B cell (primary cell): ENCODE data around the gene CALM3. TPM values are rescaled to one million over a fixed set of nuclear protein-coding genes. Genes with fewer than 3 reads are reported as not detected.

Experiments
- ATAC-seq: fragments of 200-7000 bp; cut with Tn5 transposase; one replicate; pipeline ENCODE4 v1.10.0; 2021; ENCODE audit warnings: low read depth, mild to moderate bottlenecking, moderate number of reproducible peaks, moderate library complexity
- CTCF ChIA-PET: fragments of 350-600 bp; sonication (Branson Sonifier 250); formaldehyde crosslinking; loops from one replicate; lab custom pipeline; 2021; ENCODE audit warnings: antibody characterized with exemption, inconsistent platforms; lab: Charles Lee
- POLR2A ChIA-PET: fragments of 350-600 bp; sonication (Branson Sonifier 250); formaldehyde crosslinking; loops from one replicate; lab custom pipeline; 2021; ENCODE audit warnings: antibody characterized with exemption; lab: Charles Lee
- DNase-seq: peaks from one replicate; pipeline ENCODE4 v3.0.0; 2013
- H2AFZ ChIP-seq: 2 replicates; pipeline ENCODE4 v1.6.1; 2012; ENCODE audit warnings: mild to moderate bottlenecking, low read depth, low read length; ENCODE audit not compliant: insufficient read depth, poor library complexity, severe bottlenecking
- H3K27ac ChIP-seq, 2 donors: 1 replicate in 1 of 2; 2 replicates in 1 of 2; pipeline ENCODE4 v1.5.1; 2012 to 2013; ENCODE audit warnings: low read length in 2 of 2, mild to moderate bottlenecking in 2 of 2, moderate library complexity in 1 of 2
- H3K27me3 ChIP-seq, 4 experiments: fragments of 200-600 bp in 1 of 4; sonication (generic) in 1 of 4; replicated peaks in 1 of 4; 1 replicate in 2 of 4; 2 replicates in 2 of 4; pipeline versions ENCODE4 v1.6.1 to v1.7.0; 2013 to 2016; ENCODE audit warnings: low read length in 3 of 4, mild to moderate bottlenecking in 2 of 4, mixed read lengths in 1 of 4, moderate library complexity in 1 of 4; ENCODE audit not compliant: insufficient read depth in 4 of 4, control insufficient read depth in 3 of 4; ENCODE audit errors: control extremely low read depth in 1 of 4
- H3K36me3 ChIP-seq, 2 experiments: replicated peaks in 1 of 2; 1 replicate in 1 of 2; 2 replicates in 1 of 2; pipeline versions ENCODE4 v1.6.1 to v1.7.1; 2013; ENCODE audit warnings: low read length in 1 of 2; ENCODE audit not compliant: insufficient read depth in 2 of 2, control insufficient read depth in 1 of 2; ENCODE audit errors: control extremely low read depth in 1 of 2, extremely low read depth in 1 of 2
- H3K4me1 ChIP-seq, 2 donors: fragments of 200-600 bp in 1 of 2; sonication (generic) in 1 of 2; 1 replicate in 1 of 2; 2 replicates in 1 of 2; pipeline versions ENCODE4 v1.5.1 to v1.6.1; 2013 to 2017; ENCODE audit warnings: low read length in 2 of 2; ENCODE audit not compliant: control insufficient read depth in 2 of 2, insufficient read depth in 2 of 2
- H3K4me2 ChIP-seq: replicated peaks from 2 replicates; pipeline ENCODE3; 2012; ENCODE audit warnings: mild to moderate bottlenecking, low read depth, low read length; ENCODE audit not compliant: poor library complexity, severe bottlenecking
- H3K4me3 ChIP-seq, 5 experiments: fragments of 200-600 bp in 1 of 5; sonication (generic) in 1 of 5; 1 replicate in 3 of 5; 2 replicates in 2 of 5; pipeline versions ENCODE4 v1.5.1 to v1.7.0; 2011 to 2016; ENCODE audit warnings: low read length in 4 of 5, mild to moderate bottlenecking in 4 of 5, low read depth in 2 of 5, control low read depth in 1 of 5, moderate library complexity in 1 of 5; ENCODE audit not compliant: insufficient read depth in 1 of 5; ENCODE audit errors: control extremely low read depth in 1 of 5, extremely low read depth in 1 of 5
- H3K79me2 ChIP-seq: fragments of 200-600 bp; sonication (generic); one replicate; pipeline ENCODE4 v1.6.0; 2016; ENCODE audit warnings: low read length; ENCODE audit not compliant: control insufficient read depth, insufficient read depth
- H3K9ac ChIP-seq: fragments of 200-600 bp; sonication (generic); 2 replicates; pipeline ENCODE4 v1.6.1; 2017; ENCODE audit warnings: mild to moderate bottlenecking, low read length, moderate library complexity
- H3K9me3 ChIP-seq, 3 donors: one replicate each; pipeline versions ENCODE4 v1.6.1 to v1.7.1; 2013; ENCODE audit warnings: low read length in 2 of 3; ENCODE audit not compliant: control insufficient read depth in 2 of 3, insufficient read depth in 1 of 3; ENCODE audit errors: control extremely low read depth in 1 of 3
- H4K20me1 ChIP-seq: 2 replicates; pipeline ENCODE4 v1.6.0; 2012; ENCODE audit warnings: mild to moderate bottlenecking, low read length; ENCODE audit not compliant: insufficient read depth, control insufficient read depth, poor library complexity, severe bottlenecking
- H3K27ac Mint-ChIP-seq: one replicate; pipeline ENCODE4 v1.8.0; 2021; ENCODE audit warnings: mixed read lengths
- H3K27me3 Mint-ChIP-seq: one replicate; pipeline ENCODE4 v1.8.0; 2021; ENCODE audit warnings: mixed read lengths
- H3K4me1 Mint-ChIP-seq: one replicate; pipeline ENCODE4 v1.8.0; 2021; ENCODE audit warnings: mixed read lengths
- H3K4me3 Mint-ChIP-seq: one replicate; pipeline ENCODE4 v1.8.0; 2021; ENCODE audit warnings: mixed read lengths
- H3K9me3 Mint-ChIP-seq: one replicate; pipeline ENCODE4 v1.8.0; 2022; ENCODE audit warnings: mixed read lengths; ENCODE audit not compliant: insufficient read depth
- EZH2 ChIP-seq: IDR thresholded peaks from 2 replicates; pipeline ENCODE4 v1.6.1; 2012; ENCODE audit warnings: borderline replicate concordance, low read depth, mild to moderate bottlenecking, moderate library complexity, low read length; ENCODE audit not compliant: insufficient read depth, poor library complexity, severe bottlenecking
- WGBS: methylation state at CpG from one replicate; pipeline ENCODE4 v1.1.5; 2013; ENCODE audit warnings: missing lambda C conversion rate; ENCODE audit not compliant: insufficient coverage; 5-methylcytosine and 5-hydroxymethylcytosine counted together
- intact Hi-C: fragments of 100-400 bp; cut with micrococcal nuclease; formaldehyde crosslinking; loops from one replicate; pipeline ENCODE4 v1.10.0; 2022
- polyA minus RNA-seq: library from RNA; depleted of rRNA, polyadenylated mRNA; stranded (reverse); fragments of >200 nt; gene quantifications from 2 replicates; pipeline ENCODE4 v1.2.3, GENCODE V29; 2012
- polyA plus RNA-seq: library from polyadenylated mRNA; depleted of rRNA; stranded (reverse); fragments of >200 nt; gene quantifications from 2 replicates; pipeline ENCODE4 v1.2.3, GENCODE V29; 2012
- total RNA-seq, 2 donors: library from RNA; stranded (reverse); fragments of 120-200 nt in 1 of 2; gene quantifications; 1 replicate in 1 of 2; 2 replicates in 1 of 2; pipeline versions ENCODE4 v1.2.3 to v1.2.4, GENCODE V29; 2013 to 2022
- TF ChIP-seq, protein P1 (sequence below): fragments of 200-600 bp; IDR thresholded peaks from one replicate; pipeline ENCODE4 v1.8.0; 2022; ENCODE audit warnings: antibody characterized with exemption, mild to moderate bottlenecking

Gene CALM3
- total RNA-seq (99.3 and 105 TPM in 2 replicates), polyA plus RNA-seq (99.0 and 151 TPM in 2 replicates), polyA minus RNA-seq (59.0 and 96.2 TPM in 2 replicates)
- total RNA-seq (2013), result 70.5 TPM

DNA sequence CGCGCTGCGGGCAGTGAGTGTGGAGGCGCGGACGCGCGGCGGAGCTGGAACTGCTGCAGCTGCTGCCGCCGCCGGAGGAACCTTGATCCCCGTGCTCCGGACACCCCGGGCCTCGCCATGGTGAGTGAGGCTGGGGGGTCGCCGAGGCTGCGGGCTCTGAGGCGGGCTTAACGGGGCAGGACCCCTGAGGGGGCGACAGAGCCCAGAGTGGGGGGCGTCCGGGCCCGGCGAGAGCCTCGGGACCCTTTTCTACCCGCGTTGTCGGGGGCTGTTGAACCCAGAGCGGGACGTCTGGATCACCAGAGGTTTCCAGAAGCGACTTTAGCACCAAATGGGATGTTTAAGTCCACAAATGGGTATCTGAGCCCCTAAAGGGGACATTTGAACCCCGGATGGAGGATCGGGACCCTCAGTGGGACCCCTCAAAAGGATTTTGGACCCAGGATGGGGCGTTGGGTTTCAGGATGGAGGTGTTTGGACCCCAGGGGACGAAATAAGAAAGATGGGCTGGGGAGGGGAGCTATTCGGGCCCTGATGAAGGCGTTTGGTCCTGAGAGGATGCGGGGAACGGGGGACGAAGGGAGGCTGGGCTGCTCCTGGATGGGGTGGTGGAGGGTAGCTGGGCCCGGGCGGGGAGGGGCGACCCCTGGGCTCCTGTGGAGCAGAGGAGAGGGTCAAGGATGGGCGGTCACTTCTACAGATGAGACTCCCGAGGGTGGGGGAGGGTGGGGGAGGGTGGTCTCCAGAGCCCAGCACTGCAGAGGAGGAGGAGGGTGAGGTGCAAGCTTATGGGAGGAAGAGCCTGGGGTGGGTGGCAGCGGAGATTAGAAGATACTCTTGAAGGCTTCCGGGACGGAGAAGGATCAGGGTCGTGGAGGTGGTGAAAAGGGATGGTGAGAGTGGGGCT, at the start of gene CALM3:
Gene CALM3 (plus strand): TSS at position 13 of the 907 bp plus-strand sequence. CDS start 105 bp downstream, at position 118.
- peak within 1 kb of the TSS; percentile 100 for H3K27ac Mint-ChIP-seq
- intact Hi-C loops, result loop anchor here (2.0 to 5.0 kb wide), 7 partner anchors 13 to 1761 kb away; partner anchors contain the start of genes AP2S1, FKRP, STRN4 and SYNGR4
- H3K27me3 Mint-ChIP-seq, result no peaks in the 10 kb centered on the region
- peak within 1 kb of the TSS; percentile 96 to 100 (median 99) for H3K4me3 ChIP-seq
- WGBS, result under 1% methylated on average over 49 of the region's 51 CpGs
- H3K27me3 ChIP-seq, result no peaks in the 10 kb centered on the region
- peaks cover 51% of the 10 kb centered on the region for H4K20me1 ChIP-seq
- H3K79me2 ChIP-seq, result peaks cover 34% of the 10 kb centered on the region
- no peak for ATAC-seq
- peak within 1 kb of the TSS; percentile 91 for H2AFZ ChIP-seq
- peak within 1 kb of the TSS; percentile 91 for H3K9ac ChIP-seq
- H3K9me3 ChIP-seq, result peaks cover 1 to 13% (median 12%) of the 10 kb centered on the region in 3 donors
- TF ChIP-seq, protein P1, sequence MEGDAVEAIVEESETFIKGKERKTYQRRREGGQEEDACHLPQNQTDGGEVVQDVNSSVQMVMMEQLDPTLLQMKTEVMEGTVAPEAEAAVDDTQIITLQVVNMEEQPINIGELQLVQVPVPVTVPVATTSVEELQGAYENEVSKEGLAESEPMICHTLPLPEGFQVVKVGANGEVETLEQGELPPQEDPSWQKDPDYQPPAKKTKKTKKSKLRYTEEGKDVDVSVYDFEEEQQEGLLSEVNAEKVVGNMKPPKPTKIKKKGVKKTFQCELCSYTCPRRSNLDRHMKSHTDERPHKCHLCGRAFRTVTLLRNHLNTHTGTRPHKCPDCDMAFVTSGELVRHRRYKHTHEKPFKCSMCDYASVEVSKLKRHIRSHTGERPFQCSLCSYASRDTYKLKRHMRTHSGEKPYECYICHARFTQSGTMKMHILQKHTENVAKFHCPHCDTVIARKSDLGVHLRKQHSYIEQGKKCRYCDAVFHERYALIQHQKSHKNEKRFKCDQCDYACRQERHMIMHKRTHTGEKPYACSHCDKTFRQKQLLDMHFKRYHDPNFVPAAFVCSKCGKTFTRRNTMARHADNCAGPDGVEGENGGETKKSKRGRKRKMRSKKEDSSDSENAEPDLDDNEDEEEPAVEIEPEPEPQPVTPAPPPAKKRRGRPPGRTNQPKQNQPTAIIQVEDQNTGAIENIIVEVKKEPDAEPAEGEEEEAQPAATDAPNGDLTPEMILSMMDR, result no peak
- no peak for TF ChIP-seq EZH2
- H3K9me3 Mint-ChIP-seq, result peaks cover 8% of the 10 kb centered on the region
- ChIA-PET POLR2A (interaction anchor here (0.5 to 2.6 kb wide), 16 partner anchors 9 to 1033 kb away, joined by 3 to 20 read pairs (median 6); partner anchors contain the start of genes DACT3 and PRKD2), CTCF (interaction anchor here (0.7 to 6.6 kb wide), 13 partner anchors 14 to 748 kb away, joined by 3 to 92 read pairs (median 4); partner anchors contain the start of genes AP2S1, DACT3, DHX34 and GNG8)
- no peak for DNase-seq
- H3K36me3 ChIP-seq, result peaks cover 0 to 19% of the 10 kb centered on the region in 2 experiments
- H3K4me3 Mint-ChIP-seq, result peak within 1 kb of the TSS; percentile 100
- H3K4me2 ChIP-seq, result peak within 1 kb of the TSS; percentile 100
- peaks cover 31% of the 10 kb centered on the region for H3K4me1 Mint-ChIP-seq
- peak within 1 kb of the TSS; percentile 98 to 100 for H3K27ac ChIP-seq
- H3K4me1 ChIP-seq, result peaks cover 19 to 30% of the 10 kb centered on the region in 2 donors
